ENCODE measurements around the gene PIK3CD. TPM values are rescaled to one million over a fixed set of nuclear protein-coding genes. Genes with fewer than 3 reads are reported as not detected.

PIK3CD gene
- total and polyA plus RNA-seq, 2 of the 8 experiments (the other 6 are each of a cell fraction or from before 2014, with no cell fraction given), result 20.6 to 24.1 TPM

DNA sequence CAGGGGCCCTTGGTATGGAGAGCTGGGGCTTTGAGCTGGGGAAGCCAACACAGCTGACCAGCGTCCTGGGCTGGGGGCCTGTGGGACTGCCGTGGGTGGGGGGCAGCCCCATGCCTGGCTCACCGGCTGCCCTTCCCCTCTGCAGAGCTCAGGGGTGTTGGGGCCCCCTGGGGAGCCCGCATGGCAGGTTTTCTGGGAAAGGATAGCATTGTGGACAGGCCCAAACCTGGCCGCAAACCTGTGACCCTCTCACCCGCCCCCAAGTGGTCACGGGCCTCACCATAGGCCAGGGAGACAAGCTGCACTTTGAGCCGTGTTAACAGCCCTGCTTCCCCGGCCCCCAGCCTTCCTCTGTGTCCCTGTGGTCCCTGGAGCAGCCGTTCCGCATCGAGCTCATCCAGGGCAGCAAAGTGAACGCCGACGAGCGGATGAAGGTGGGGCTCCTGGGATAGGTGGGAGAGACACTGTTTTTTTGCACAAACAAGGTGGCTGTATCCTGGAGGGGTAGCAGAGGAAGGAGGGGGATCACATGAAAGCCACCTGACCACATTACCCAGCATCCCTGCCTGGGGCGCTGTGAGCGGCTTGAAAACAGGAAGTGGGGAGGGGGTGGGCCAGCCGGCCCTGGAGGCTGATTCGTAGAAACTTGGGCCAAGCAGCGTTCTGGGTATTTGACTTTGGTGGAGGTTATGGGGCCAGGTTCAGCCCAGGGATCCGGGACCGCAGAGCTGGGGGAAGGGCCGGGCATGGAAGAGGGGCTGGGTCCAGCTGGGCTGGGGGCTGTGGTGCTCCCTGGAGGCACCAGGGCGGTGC lies 65.9 kb downstream of the PIK3CD start:
- Histone ChIP-seq H3K23ac (ENCODE audit: insufficient read length) (no peak overlapping the region), H3K9ac (replicated peaks in 1 of 4; ENCODE audit: extremely low read depth in 1 of 4, low read depth in 3 of 4, low read length in 3 of 4) (no peak overlapping the region), H3K4me1 (replicated peaks in 1 of 4; ENCODE audit: control insufficient read depth in 3 of 4, insufficient read depth in 4 of 4, low read length in 3 of 4) (peaks cover 4 to 50% (median 35%) of the 10 kb centered on the region in 4 experiments), H2BK20ac (ENCODE audit: low read length) (peak overlapping the region; percentile 99; the same call in 1 of the 2 replicates), H3K14ac (ENCODE audit: insufficient read length) (no peak overlapping the region), H4K8ac (ENCODE audit: extremely low read depth, insufficient read depth, low read length) (peak overlapping the region; percentile 97), H4K91ac (replicated peaks; ENCODE audit: insufficient read length, low read length) (peak overlapping the region; percentile 97), H2BK120ac (replicated peaks; ENCODE audit: low read depth, low read length) (peak overlapping the region; percentile 61), H3K4me3 (ENCODE audit: extremely low read depth in 1 of 4, insufficient read depth in 2 of 4, low read depth in 3 of 4, low read length in 4 of 4) (no peak overlapping the region), H3K56ac (replicated peaks; ENCODE audit: insufficient read length, low read depth, low read length) (peak overlapping the region; percentile 50), H2AFZ (ENCODE audit: low read length) (no peak overlapping the region), H3K4me2 (ENCODE audit: insufficient read depth in 1 of 2, low read depth in 2 of 2, low read length in 2 of 2) (no peak overlapping the region), H3K79me2 (ENCODE audit: control insufficient read depth in 1 of 2, insufficient read depth in 2 of 2, low read length in 2 of 2) (no peaks in the 10 kb centered on the region), H3K18ac (ENCODE audit: extremely low read depth, low read length) (peak overlapping the region; percentile 78; the same call in 1 of the 2 replicates), H3K23me2 (ENCODE audit: low read depth, low read length) (no peaks in the 10 kb centered on the region), H4K5ac (ENCODE audit: insufficient read length, low read depth, low read length) (peak overlapping the region; percentile 81), H3K4ac (replicated peaks; ENCODE audit: insufficient read length, low read depth, low read length) (peak overlapping the region; percentile 98), H2AK5ac (ENCODE audit: low read depth, low read length) (peak overlapping the region; percentile 93; the same call in 1 of the 2 replicates), H3K79me1 (ENCODE audit: low read depth, low read length) (no peaks in the 10 kb centered on the region), H3K36me3 (ENCODE audit: control insufficient read depth in 2 of 4, insufficient read depth in 4 of 4, low read length in 3 of 4) (peaks cover 0 to 3% (median 1%) of the 10 kb centered on the region in 4 experiments; a peak in 3 of 8 replicates), H3K27ac (ENCODE audit: low read depth, low read length) (peak overlapping the region; percentile 49; the same call in 1 of the 2 replicates), H3K27me3 (replicated peaks in 1 of 4; ENCODE audit: control insufficient read depth in 3 of 4, extremely low read depth in 1 of 4, insufficient read depth in 3 of 4, low read length in 3 of 4) (no peaks in the 10 kb centered on the region), H4K20me1 (replicated peaks in 1 of 2; ENCODE audit: control insufficient read depth in 1 of 2, insufficient read depth in 2 of 2, low read length in 2 of 2) (no peaks in the 10 kb centered on the region), H2BK12ac (ENCODE audit: low read depth, low read length) (peak overlapping the region; percentile 96), H3K9me3 (ENCODE audit: insufficient read depth in 2 of 2, low read depth in 1 of 2, low read length in 1 of 2) (no peaks in the 10 kb centered on the region), H2BK15ac (ENCODE audit: low read length) (peak overlapping the region; percentile 99), H2BK5ac (ENCODE audit: low read depth, low read length) (peak overlapping the region; percentile 91; the same call in 1 of the 2 replicates)
- no peak for FAIRE-seq
- CTCF ChIA-PET (ENCODE audit: partially characterized antibody), result interaction anchor here (0.6 to 7.5 kb wide), 15 partner anchors 8 to 102 kb away, joined by 3 to 62 read pairs (median 5); no protein-coding TSS in a partner anchor
- 84% methylated on average over 24 of the region's 25 CpGs; no CpG with 5 or more reads in 1 of the 2 experiments for WGBS, 2 experiments (ENCODE audit: extremely low coverage in 1 of 2, insufficient coverage in 1 of 2, insufficient read length in 1 of 2, insufficient replicate concordance in 2 of 2, low coverage in 1 of 2, low lambda C conversion rate in 2 of 2, missing lambda C conversion rate in 1 of 2)
- POLR2A ChIA-PET (ENCODE audit: partially characterized antibody), result interaction anchor here (0.6 to 1.7 kb wide), 6 partner anchors 10 to 131 kb away, joined by 3 to 4 read pairs (median 4); no protein-coding TSS in a partner anchor
- DNase-seq (ENCODE audit: low read depth in 1 of 2, low spot score in 2 of 2), result no peak
- TF ChIP-seq, protein P1, sequence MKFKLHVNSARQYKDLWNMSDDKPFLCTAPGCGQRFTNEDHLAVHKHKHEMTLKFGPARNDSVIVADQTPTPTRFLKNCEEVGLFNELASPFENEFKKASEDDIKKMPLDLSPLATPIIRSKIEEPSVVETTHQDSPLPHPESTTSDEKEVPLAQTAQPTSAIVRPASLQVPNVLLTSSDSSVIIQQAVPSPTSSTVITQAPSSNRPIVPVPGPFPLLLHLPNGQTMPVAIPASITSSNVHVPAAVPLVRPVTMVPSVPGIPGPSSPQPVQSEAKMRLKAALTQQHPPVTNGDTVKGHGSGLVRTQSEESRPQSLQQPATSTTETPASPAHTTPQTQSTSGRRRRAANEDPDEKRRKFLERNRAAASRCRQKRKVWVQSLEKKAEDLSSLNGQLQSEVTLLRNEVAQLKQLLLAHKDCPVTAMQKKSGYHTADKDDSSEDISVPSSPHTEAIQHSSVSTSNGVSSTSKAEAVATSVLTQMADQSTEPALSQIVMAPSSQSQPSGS (IDR thresholded peaks at IDR 0.05; ENCODE audit: low read length), result no peak
- TF ChIP-seq NANOG (IDR thresholded peaks at IDR 0.05; ENCODE audit: insufficient read depth, low read depth, low read length, poor library complexity, severe bottlenecking), result no peak
- 0 out of 4 replicates have a peak, but pooled peaks of 1 of the 2 experiments have one; percentile 30 for TF ChIP-seq SIN3A (conservative IDR thresholded peaks at IDR 0.05 in 1 of 2, IDR thresholded peaks at IDR 0.05 in 1 of 2; ENCODE audit: low read depth in 1 of 2, low read length in 2 of 2)
- no peak for TF ChIP-seq ASH2L (IDR thresholded peaks at IDR 0.05; ENCODE audit: low read length)
- TF ChIP-seq SRF (IDR thresholded peaks at IDR 0.05; ENCODE audit: low read depth, low read length), result no peak
- TF ChIP-seq CREB1 (IDR thresholded peaks at IDR 0.05), result no peak
- no peak for TF ChIP-seq SP4 (IDR thresholded peaks at IDR 0.05; ENCODE audit: low read length)
- TF ChIP-seq JUN (IDR thresholded peaks at IDR 0.05; ENCODE audit: low read depth, low read length), result no peak
- no peak for TF ChIP-seq CHD1 (IDR thresholded peaks at IDR 0.05; ENCODE audit: low read depth, low read length)

All from H1 (cell line).